NCI-H2107 (cell line): Measurements from ENCODE around the gene ATP2A2.
"Not testable (repeated sequence)": the region's sequence is repeated elsewhere in the genome, so short reads cannot be mapped to it uniquely, and the experiment has no call there.

Source experiments
- DNase-seq: peaks from one replicate; lab custom pipeline; 2025; lab: John Stamatoyannopoulos, UW

The ATP2A2 gene

DNA sequence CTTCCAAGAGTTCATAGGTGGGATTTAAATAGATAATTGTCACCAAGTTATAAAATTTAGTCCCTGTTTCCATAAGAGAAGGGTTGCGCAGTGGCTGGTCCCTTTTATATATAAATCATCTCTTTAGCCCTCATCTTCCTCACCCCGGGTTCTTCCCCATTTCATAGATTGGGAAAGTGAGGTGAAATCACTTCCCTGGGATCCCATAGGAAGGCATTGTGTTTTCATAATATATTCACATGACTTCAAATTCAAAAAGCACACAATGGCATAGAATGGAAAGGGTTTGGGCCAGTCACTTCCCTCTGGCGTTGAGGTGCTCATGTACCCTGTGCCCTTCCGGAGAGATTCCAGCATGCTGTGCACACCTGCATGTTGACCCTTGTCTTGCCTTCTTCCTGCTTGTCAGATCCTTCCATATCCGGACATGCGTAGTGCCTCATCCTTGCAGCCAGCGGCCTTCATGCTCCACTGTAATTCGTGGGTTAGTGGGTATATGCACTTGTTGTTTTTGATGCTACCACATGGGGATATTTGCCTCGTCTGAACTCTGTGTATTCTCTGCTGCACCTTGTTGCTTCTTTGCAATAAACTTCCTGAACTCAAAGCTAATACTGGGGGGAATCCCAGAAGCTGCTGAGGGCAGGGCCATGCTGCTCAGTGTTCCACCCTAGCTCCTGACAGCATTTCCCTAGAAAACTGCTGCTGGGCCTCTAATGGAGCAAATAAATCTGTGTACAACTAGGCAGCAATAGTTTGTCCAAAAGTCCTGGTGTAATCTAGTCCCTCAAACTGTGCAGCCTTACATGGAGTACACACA, 62.9 kb downstream of the ATP2A2 start:
- no peak for DNase-seq

DNA sequence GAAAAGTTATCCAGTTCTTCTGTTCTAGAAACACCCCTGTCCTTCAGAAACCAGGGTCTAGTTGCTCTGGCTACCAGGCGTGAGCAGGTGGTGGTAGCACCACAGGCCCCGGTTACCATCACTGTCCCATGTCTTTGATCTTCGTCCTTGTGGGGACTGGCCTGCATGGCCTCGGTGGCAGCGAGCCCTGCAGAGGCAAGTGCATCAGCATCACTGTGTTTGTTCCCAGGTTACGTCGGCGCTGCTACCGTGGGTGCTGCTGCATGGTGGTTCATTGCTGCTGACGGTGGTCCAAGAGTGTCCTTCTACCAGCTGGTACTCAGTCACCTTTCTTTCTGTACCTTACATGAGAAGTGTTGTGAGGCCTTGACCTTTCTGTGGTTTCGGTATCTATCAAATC, 63.6 kb downstream of the ATP2A2 start:
- DNase-seq = no peak

DNA sequence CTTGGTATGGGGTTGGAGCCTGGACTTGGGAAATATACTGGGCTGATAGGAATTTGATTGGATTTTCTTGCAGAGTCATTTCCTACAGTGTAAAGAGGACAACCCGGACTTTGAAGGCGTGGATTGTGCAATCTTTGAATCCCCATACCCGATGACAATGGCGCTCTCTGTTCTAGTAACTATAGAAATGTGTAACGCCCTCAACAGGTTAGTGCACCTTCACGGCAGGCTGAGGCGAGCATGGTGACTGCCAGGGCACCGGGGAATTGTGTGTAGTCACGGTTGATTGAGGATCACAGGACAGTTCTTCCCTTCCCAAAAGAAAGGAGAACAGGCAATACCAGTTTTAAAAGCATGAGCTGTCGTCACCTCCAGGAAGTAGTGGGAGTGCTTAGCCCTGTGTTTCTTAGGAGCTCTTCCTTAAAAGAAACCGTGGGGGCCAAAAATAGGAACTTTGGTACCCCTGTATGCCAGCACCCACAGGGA, 64.2 kb downstream of the ATP2A2 start:
- DNase-seq = no peak

DNA sequence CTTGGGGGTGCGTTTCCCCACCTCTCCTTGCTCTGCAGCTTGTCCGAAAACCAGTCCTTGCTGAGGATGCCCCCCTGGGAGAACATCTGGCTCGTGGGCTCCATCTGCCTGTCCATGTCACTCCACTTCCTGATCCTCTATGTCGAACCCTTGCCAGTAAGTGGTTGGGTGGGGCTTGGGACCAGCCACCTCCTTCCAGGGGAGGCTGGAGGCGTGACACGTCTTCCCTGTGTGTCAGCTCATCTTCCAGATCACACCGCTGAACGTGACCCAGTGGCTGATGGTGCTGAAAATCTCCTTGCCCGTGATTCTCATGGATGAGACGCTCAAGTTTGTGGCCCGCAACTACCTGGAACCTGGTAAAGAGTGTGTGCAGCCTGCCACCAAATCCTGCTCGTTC, 64.9 kb downstream of the ATP2A2 start:
- DNase-seq = no peak

DNA sequence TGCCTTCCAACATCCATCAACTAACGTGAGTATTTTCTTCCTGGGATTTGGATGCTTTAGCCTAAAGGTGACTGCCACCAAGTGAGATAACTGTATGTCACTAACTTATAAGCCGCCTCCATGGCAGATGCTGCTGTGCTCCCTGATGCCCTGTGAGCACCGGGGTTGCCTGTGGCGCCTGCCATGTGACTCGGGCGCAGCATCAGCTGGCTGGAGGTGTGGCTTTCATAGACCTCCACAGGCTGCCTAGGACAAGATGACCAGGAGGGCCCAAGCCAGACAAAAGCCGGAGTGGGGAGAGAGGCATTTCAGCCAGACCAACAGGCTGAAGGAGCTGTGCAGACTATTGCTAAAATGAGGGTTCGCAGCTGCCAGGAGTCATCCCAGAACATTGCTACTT, 66.7 kb downstream of the ATP2A2 start:
- DNase-seq = no peak

DNA sequence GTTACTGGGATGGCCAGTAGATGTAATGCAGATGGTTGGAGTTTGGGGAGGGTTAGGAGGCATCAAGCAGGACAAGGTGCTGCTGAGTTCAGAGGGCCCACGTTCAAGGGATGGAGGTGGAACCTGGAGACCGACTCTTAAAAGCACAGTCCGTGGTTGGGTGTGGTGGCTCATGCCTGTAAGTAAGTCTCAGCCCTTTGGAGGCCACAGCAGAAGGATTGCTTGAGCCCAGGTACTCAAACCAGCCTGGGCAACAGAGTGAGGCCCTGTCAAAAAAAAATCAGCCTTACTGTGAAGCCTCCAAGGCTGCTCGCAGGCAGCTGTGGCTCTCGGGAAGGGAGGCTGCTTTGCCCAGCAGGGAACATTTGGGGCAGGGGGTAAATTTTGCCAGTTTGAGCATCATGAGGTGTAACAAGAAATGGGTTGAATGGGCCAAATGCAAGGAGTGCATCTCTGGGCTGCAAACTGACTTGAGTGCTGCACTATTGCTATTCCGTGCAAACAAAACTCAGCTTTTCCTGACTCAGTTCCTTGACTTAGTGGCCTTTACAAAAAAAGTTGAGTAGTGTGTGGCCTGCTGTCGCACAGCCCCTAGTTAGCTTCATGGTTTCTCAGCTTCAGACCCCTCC, 67.5 kb downstream of the ATP2A2 start:
- no peak for DNase-seq

DNA sequence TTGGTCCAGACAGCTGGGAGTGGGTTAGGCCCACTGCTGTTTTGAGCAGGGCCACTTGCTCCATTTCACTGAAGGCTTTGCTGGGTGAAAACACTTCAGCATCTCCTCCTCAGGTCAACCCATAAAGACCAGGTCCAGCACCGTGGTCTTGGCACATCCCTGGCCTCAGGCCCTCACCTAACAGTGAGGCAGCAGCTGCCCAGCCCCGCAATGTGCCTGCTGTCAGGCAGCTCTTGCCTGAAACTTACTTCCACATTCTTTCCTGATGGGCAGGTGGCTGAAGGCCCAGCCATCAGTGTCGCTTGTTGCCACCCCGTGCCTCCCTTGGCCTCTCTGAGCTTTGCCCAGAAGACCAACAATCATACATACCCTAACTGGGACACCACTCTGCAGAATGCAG, 68.0 kb downstream of the ATP2A2 start:
- no peak for DNase-seq

DNA sequence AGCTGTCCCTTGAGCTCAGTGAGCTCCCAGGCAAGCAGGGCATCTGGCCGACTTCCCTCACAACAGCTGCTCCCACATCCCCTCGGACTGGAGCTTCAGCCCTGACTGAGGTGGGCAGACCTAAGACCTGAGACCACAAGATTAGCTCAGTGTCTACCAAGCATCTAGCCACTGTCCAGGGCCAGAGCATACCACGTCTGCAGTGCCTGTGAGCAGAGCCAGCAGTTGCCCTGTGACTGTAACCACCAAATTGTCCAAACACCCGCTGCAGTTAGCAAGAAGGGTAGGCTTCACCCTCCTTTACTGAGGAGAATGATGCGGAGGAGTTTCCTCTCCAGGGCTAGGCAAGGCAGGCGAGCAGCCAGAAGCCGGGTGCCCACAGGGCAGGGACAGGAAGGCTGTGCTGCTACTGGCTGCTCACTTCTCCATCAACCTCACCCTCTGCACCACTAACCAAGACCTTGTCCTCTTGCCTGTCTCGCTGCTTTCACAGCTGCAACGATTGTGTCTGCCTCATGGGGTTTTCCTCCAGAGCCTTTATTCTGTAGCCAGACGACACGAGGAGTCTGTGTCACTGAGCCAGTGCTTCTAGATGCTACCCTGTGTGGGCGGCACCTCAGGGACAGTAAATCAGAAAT, 68.6 kb downstream of the ATP2A2 start:
- no peak for DNase-seq

DNA sequence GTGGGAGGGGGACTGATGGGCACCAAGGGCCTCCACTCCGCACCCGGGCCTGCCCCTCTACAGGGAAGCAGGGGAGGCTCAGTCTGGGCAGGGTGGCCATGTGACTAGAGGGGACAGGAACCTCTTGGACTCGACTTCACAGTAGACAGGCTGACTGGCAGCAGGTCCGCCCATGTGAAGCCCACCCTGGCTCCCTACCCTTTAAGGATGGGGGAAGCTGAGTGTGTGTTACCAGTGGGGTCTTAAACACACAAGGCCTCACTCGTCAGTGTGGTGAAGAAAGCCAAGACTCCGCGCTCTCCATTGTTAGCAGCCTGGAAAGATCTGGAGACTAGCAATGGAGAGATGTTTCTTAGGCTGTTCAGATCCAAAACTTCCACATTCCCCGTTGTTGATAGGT, 70.1 kb downstream of the ATP2A2 start:
- DNase-seq = no peak

DNA sequence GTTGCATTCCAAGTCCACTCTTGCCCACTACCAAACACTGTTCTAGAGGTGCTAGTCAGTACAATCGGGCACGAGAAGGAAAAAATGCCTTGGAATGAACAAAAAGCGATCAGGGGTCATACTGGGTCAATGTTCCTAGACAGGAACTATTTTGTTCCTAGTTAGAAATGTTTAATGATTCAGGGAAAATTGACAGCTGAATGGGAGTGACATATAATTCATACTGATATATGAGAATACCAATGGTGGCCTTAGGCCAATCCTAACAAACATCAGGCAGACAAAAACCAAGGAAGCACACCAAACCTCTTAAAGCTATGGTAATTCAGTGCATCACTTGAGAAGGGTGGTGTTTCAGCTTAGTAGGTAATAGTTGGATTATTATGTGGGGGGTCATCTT, 71.4 kb downstream of the ATP2A2 start:
- DNase-seq = no peak

DNA sequence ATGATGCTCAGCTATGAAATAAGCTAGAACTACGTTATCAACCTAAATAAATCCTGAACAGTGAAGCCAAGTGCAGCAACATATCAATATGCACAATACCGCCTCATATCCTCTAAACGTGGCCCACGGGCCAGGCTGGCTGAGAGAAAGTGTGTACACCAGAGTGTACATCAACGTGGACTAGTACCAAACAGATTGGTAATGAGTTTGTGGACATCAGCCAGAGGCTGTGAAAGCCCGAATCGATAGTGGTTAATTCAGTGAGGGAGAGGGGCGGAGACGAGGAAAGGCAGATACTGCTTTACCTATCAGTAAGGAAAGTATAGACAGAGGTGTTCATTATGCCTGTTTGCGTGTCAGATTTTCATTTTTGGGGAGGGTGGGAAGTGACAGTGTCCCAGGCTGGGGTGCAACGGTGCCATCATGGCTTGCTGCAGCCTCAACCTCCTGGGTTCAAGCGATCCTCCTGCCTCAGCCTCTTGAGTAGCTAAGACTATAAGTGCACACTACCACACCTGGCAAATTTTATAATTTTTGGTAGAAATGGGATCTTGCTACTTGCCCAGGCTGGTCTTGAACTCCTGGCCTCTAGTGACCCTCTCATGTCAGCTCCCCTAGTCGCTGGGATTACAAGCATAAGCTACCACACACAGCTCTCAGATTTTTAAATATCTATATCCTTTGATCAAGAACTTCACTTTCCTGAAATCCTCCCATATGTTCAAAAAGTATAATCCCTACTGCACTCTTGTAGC, 72.3 kb downstream of the ATP2A2 start:
- DNase-seq = no peak

DNA sequence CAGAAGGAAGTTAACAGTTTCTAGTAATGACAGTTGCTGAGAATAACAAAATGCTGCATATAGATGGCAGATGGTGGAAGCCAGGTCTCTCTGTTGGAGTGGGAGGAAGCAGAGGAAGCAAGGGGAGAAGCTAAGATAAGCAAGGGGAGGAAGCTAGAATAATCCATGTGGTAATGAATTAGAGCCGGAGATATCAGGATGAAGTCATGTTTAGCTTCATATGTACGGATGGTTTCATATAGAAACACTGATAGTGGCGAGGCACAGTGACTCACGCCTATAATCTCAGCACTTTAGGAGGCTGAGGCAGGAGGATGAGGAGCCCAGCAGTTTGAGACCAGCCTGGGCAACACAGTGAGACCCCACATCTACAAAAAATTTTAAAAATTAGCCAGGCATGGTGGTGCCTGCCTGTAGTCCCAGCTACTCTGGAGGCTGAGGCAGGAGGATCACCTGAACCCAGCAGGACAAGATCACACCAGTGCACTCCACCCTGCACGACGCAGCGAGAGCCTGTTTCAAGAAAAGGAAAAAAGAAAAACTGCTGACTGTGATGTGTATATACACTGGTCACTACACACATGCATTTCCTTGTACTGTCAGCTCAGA, 73.2 kb downstream of the ATP2A2 start:
- no peak for DNase-seq

DNA sequence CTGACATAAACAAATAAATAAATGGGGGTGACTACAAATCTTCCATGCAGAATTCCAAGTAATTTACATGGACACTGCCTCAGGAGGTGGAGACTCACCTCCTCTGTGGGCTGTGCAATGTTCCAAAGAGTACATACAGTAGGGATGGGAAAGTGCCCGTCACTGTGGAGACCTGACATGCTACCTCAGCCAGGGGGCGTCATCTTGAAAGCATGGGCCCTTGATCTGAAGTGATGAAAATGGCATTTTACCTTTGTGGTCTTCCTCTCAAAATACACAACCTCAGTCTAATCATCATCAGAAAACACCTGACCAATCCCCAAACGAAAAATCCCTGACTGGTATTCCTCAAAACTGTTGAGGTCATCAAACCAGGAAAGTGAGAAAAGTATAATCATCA, 74.0 kb downstream of the ATP2A2 start:
- DNase-seq = peak; percentile 10

DNA sequence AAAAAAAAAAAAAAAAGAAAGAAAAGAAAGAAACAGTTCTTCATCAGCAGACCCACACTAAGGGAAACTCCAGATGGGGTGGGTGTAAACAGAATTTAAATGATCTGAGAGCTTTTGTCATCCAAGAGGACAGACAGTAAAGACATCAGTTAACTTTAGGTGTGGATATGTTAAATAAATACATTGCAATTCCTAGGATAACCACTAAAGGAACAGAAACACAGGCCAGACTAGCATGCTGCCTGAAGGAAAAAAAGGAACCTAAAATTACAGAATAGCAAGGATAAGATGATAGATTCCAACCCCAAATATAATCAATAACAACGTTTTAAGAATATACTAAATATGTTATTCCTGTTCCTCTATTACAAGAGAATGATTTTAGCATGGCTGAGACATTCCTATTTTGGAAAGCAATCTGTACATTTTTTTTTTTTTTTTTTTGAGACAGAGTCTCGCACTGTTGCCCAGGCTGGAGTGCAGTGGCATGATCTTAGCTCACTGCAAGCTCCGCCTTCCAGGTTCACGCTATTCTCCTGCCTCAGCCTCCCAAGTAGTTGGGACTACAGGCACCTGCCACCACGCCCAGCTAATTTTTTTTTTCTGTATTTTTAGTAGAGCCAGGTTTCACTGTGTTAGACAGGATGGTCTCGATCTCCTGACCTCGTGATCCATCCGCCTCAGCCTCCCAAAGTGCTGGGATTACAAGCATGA, 77.5 kb downstream of the ATP2A2 start:
- DNase-seq = not testable (repeated sequence)

DNA sequence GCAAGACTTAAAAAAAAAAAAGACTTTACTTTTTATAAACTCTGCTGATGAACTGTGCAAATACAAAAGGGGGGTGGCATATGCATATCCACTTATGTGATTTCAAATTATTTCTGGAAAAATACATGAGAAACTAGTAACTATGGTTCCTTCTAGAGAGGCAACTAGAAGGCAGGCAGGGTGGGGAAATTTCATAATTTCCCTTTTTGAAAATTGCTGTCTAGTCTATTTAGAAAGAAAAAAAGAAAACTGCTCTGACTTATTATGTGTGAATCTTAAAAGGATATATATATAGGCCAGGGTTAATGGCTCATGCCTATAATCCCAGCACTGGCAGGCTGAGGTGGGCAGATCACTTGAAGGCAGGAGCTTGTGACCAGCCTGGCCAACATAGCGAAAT, 80.2 kb downstream of the ATP2A2 start:
- DNase-seq = no peak

DNA sequence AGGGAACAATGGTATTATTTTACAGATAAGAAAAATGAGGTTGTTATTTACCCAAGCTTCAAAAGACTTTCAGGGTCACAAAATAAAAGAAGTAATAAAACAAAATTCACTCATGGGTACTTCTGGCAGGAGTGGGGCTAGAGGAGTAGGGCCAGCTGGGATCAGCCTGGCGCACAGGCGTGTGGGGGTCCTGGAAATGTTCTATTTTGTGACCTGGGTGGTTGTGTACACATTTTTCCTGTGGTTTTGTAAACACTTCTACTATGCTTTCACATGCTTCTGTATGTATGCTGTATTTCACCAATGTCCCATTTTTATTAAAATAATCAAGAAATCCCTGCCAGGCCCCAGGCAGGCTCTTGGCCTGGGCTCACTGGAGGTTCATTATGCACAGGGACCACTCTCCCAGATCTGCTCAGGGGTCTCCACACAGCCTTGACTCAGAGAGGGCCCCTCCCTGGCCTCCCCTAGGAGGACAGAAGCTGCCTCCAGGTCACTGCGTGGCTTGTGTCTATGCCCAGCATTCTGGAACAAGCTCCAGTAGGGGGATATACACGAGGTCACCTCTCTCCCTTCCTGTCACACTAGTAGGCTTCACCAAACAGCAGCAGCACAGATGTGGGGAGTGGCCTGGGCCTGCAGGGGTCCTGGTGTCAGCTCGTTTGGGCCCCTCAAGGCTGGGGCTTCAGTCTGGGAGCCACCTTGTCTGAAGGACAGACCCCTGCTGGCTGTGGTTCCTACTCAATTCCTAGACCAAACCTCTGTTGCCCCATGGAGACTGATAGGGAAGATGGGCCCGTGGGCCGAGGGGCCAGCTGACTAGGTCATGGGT, 84.7 kb downstream of the ATP2A2 start:
- no peak for DNase-seq

DNA sequence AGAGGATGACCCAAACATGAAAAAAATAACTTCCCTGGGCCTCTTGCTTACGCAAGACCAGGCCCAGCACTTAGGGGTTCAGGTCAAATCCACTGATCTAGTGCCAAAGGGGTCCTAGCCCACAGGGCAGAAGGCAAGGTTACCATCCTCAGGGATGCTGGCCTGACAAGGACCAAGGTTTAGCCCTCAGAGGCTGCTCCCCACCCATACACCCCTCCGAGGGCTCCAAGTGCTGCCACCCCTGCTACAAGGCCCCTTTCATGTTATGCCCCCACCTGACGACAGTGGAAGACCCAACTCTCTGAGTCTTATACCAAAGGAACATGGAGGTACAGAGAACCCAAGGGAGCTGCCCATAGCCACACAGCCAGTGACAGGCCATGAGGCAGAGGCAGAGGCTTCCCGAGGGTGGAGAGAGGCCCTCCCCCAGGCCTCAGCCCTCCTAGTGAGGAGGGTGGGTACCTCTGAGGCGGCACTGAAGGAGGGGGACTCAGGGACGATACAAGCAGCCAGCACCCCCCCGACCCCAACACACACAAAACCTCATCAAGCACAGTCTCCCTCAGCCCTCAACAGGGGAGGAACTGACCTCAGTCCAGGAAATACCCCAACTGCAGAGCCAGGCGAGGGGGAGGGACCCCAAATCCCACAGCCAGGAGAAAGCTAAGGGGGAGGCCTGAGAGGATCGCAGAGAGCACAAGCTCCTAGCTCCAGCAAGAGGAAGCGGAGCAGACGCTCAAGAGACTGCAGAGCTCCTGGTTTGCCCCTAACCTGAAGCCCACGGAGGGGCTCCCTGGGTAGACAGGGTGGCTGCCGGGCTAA, 85.5 kb downstream of the ATP2A2 start:
- no peak for DNase-seq

DNA sequence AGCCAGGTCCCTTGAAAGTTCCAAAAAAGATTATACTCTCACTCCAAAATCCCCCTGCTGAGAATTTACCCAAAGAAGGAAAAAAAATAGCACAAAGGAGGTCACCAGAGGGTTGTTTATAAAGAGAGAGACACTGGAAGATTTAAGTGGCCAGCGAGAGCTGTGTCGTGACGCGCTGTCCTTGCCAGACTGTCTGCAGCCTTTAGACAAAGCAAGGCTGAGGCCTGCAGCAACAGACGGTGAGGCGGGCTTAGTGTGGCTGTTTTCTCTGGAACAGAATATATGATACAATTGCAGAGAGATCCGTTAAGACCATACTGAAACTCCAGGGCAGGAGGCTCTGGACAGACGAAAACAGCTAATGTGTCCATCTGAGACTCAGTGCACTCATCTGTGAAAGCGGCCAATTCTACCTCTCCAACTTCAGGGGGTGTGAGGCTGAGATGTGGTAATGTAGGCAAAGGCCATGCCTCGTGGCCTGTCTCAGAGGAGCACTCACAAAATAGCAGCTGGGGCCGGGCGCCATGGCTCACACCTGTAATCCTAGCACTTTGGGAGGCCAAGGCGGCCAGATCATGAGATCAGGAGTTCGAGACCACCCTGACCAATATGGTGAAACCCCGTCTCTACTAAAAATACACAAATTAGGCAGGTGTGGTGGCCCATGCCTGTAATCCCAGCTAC, 86.3 kb downstream of the ATP2A2 start:
- no peak for DNase-seq

DNA sequence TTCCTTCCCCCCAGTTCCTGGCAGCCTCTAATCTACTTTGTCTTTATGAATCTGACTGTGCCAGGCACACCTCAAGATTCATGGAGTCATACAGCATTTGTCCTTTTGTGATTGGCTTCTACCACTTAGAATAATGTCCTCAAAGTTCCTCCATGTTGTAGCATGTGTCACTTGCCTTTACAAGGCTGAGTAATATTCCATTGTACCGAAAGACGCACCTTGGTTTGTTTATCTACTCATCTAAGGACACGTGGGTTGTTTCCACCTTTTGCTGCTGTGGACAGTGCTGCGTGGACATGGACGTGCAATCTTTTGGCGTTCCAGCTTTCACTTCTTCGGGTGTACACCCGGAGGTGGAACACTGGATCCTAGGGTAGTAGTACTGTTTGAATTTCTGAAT, 88.9 kb downstream of the ATP2A2 start:
- no peak for DNase-seq
